ENCODE measurements around the gene TAS1R1.

Gene TAS1R1

GRCh38 chr1:6625584-6626149, 70.6 kb downstream of the TAS1R1 start:
- Histone ChIP-seq H3K27me3 (ENCODE audit: low read length) (no peaks in the 10 kb centered on the region), H2AFZ (ENCODE audit: low read depth, low read length, severe bottlenecking) (peak overlapping the region; percentile 84), H3F3A (ENCODE audit: insufficient read depth) (peaks cover 11% of the 10 kb centered on the region; the same call in 1 of the 2 replicates), H3K4me2 (ENCODE audit: low read depth, low read length, poor library complexity, severe bottlenecking) (peak overlapping the region; percentile 58), H3K79me2 (ENCODE audit: insufficient read depth, low read length) (peaks cover 9% of the 10 kb centered on the region; the same call in 1 of the 2 replicates), H3K36me3 (ENCODE audit: low read length) (0 out of 2 replicates have a peak, but pooled peaks cover 4% of the 10 kb centered on the region), H3K9me2 (replicated peaks; ENCODE audit: insufficient read depth, low read length) (no peaks in the 10 kb centered on the region), H3K9ac (ENCODE audit: low read length) (peak overlapping the region; percentile 66), H3K4me3 (ENCODE audit: insufficient read depth, low read length, poor library complexity, severe bottlenecking) (peak overlapping the region; percentile 69), H4K20me1 (ENCODE audit: low read depth, low read length) (no peaks in the 10 kb centered on the region), H3K27ac (ENCODE audit: low read depth, low read length) (no peak overlapping the region), H3K9me3 (ENCODE audit: insufficient read depth, low read length) (no peaks in the 10 kb centered on the region)
- TF ChIP-seq CTCF (IDR thresholded peaks at IDR 0.05; ENCODE audit: insufficient read depth, low read length, poor library complexity, severe bottlenecking) = no peak
- TF ChIP-seq EZH2phosphoT487 (conservative IDR thresholded peaks at IDR 0.05; ENCODE audit: low read length) = no peak

- no peaks in the 10 kb centered on the region for H3K27me3 ChIP-seq (ENCODE audit: low read length)
- H3K9me3 ChIP-seq (ENCODE audit: insufficient read depth, low read length) = no peaks in the 10 kb centered on the region
- peaks cover 9% of the 10 kb centered on the region; the same call in 1 of the 2 replicates for H3K79me2 ChIP-seq (ENCODE audit: insufficient read depth, low read length)
- no peak overlapping the region for H3K27ac ChIP-seq (ENCODE audit: low read depth, low read length)
- H2AFZ ChIP-seq (ENCODE audit: low read depth, low read length, severe bottlenecking) = no peak overlapping the region
- peaks cover 11% of the 10 kb centered on the region; the same call in 1 of the 2 replicates for H3F3A ChIP-seq (ENCODE audit: insufficient read depth)
- H3K9ac ChIP-seq (ENCODE audit: low read length) = no peak overlapping the region
- H3K9me2 ChIP-seq (replicated peaks; ENCODE audit: insufficient read depth, low read length) = no peaks in the 10 kb centered on the region
- H3K36me3 ChIP-seq (ENCODE audit: low read length) = no peaks in the 10 kb centered on the region
- no peak overlapping the region for H3K4me3 ChIP-seq (ENCODE audit: insufficient read depth, low read length, poor library complexity, severe bottlenecking)
- no peaks in the 10 kb centered on the region for H4K20me1 ChIP-seq (ENCODE audit: low read depth, low read length)
- TF ChIP-seq EZH2phosphoT487 (conservative IDR thresholded peaks at IDR 0.05; ENCODE audit: low read length) (no peak), CTCF (IDR thresholded peaks at IDR 0.05; ENCODE audit: insufficient read depth, low read length, poor library complexity, severe bottlenecking) (no peak)
- H3K4me2 ChIP-seq (ENCODE audit: low read depth, low read length, poor library complexity, severe bottlenecking) = no peak overlapping the region
Observed at GRCh38 chr1:6627031-6627430, 71.9 kb downstream of the TAS1R1 start.

GRCh38 chr1:6627841-6628545, 72.9 kb downstream of the TAS1R1 start:
- Histone ChIP-seq H3K9me3 (ENCODE audit: insufficient read depth, low read length) (no peaks in the 10 kb centered on the region), H3K79me2 (ENCODE audit: insufficient read depth, low read length) (peaks cover 9% of the 10 kb centered on the region; the same call in 1 of the 2 replicates), H3K4me3 (ENCODE audit: insufficient read depth, low read length, poor library complexity, severe bottlenecking) (no peak overlapping the region), H3K4me2 (ENCODE audit: low read depth, low read length, poor library complexity, severe bottlenecking) (no peak overlapping the region), H3K36me3 (ENCODE audit: low read length) (no peaks in the 10 kb centered on the region), H3K27ac (ENCODE audit: low read depth, low read length) (no peak overlapping the region), H4K20me1 (ENCODE audit: low read depth, low read length) (no peaks in the 10 kb centered on the region), H3F3A (ENCODE audit: insufficient read depth) (peaks cover 11% of the 10 kb centered on the region; the same call in 1 of the 2 replicates), H3K9ac (ENCODE audit: low read length) (no peak overlapping the region), H3K9me2 (replicated peaks; ENCODE audit: insufficient read depth, low read length) (no peaks in the 10 kb centered on the region), H2AFZ (ENCODE audit: low read depth, low read length, severe bottlenecking) (no peak overlapping the region), H3K27me3 (ENCODE audit: low read length) (no peaks in the 10 kb centered on the region)
- TF ChIP-seq EZH2phosphoT487 (conservative IDR thresholded peaks at IDR 0.05; ENCODE audit: low read length) = no peak
- no peak for TF ChIP-seq CTCF (IDR thresholded peaks at IDR 0.05; ENCODE audit: insufficient read depth, low read length, poor library complexity, severe bottlenecking)
